ENCODE results near the gene THSD4.
A peak's percentile ranks its signal among the peaks of the same experiment; 100 is the strongest.

DNA sequence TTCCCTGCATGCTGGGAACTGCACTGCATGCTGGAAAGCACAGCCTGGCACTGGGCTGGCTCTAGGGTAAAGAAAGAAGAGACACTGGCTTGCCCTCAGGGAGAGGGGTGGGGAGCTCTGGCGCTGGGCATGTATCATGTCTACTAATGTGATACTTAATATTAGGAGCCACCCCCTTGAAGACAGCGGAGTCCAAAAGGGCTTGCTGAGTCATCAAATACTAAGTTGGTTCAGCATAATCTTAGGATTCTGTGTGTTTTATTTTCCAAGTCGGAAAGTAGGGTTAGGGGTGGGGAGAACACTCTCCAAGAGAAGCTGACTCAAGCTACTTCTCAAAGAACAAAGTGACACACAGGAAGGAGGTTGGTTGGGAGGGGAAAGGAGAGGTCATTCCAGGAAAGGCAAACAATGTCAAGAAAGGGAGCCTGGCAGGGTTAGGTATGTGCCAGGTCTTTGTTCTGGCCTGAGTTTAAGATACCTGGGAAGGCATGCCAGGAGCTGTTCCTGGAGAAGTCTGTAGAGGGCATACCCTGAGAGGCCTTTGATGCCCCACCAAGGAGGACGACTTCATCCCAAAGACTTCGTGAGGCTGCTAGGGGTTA is 457.3 kb downstream of the THSD4 start:
- TF ChIP-seq, protein P1, sequence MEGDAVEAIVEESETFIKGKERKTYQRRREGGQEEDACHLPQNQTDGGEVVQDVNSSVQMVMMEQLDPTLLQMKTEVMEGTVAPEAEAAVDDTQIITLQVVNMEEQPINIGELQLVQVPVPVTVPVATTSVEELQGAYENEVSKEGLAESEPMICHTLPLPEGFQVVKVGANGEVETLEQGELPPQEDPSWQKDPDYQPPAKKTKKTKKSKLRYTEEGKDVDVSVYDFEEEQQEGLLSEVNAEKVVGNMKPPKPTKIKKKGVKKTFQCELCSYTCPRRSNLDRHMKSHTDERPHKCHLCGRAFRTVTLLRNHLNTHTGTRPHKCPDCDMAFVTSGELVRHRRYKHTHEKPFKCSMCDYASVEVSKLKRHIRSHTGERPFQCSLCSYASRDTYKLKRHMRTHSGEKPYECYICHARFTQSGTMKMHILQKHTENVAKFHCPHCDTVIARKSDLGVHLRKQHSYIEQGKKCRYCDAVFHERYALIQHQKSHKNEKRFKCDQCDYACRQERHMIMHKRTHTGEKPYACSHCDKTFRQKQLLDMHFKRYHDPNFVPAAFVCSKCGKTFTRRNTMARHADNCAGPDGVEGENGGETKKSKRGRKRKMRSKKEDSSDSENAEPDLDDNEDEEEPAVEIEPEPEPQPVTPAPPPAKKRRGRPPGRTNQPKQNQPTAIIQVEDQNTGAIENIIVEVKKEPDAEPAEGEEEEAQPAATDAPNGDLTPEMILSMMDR (IDR thresholded peaks at IDR 0.05) = peak in 1 of 6 experiments; percentile 5
- TF ChIP-seq POLR2A (IDR thresholded peaks at IDR 0.05) = no peak

Measured in thyroid gland (tissue), 4 donors.